IPS-20b (cell line): ENCODE data around the gene MT1B.
"Not testable (repeated sequence)": the region's sequence is repeated elsewhere in the genome, so short reads cannot be mapped to it uniquely, and the experiment has no call there.

ENCODE experiments used
- H3K27ac ChIP-seq: one replicate; pipeline ENCODE4 v1.5.1; 2013; ENCODE audit warnings: low read length
- H3K27me3 ChIP-seq: 2 replicates; pipeline ENCODE4 v1.6.1; 2013; ENCODE audit warnings: mild to moderate bottlenecking, low read length, inconsistent platforms; ENCODE audit not compliant: insufficient read depth
- H3K36me3 ChIP-seq: 2 replicates; pipeline ENCODE4 v1.6.1; 2013; ENCODE audit warnings: low read depth, mild to moderate bottlenecking, inconsistent platforms, low read length, moderate library complexity; ENCODE audit not compliant: insufficient read depth
- H3K4me1 ChIP-seq: 2 replicates; pipeline ENCODE4 v1.6.1; 2013; ENCODE audit warnings: mild to moderate bottlenecking, control low read depth, inconsistent platforms, low read length, moderate library complexity; ENCODE audit not compliant: insufficient read depth
- H3K4me3 ChIP-seq: 2 replicates; pipeline ENCODE4 v1.5.1; 2013; ENCODE audit warnings: mild to moderate bottlenecking, low read length, inconsistent platforms
- H3K9ac ChIP-seq: 2 replicates; pipeline ENCODE4 v1.6.1; 2013; ENCODE audit warnings: low read depth, mild to moderate bottlenecking, inconsistent platforms, low read length, moderate library complexity
- H3K9me3 ChIP-seq: 2 replicates; pipeline ENCODE4 v1.6.1; 2013; ENCODE audit warnings: mild to moderate bottlenecking, low read depth, low read length, inconsistent platforms; ENCODE audit not compliant: insufficient read depth

MT1B gene

GRCh38 chr16:56623184-56623583 is 28.5 kb upstream of the MT1B start:
- Histone ChIP-seq H3K4me1 (peaks cover 14% of the 10 kb centered on the region), H3K27me3 (peaks cover 100% of the 10 kb centered on the region)
- not testable (repeated sequence) for H3K9me3 ChIP-seq, H3K9ac ChIP-seq, H3K36me3 ChIP-seq, H3K4me3 ChIP-seq, H3K27ac ChIP-seq

DNA sequence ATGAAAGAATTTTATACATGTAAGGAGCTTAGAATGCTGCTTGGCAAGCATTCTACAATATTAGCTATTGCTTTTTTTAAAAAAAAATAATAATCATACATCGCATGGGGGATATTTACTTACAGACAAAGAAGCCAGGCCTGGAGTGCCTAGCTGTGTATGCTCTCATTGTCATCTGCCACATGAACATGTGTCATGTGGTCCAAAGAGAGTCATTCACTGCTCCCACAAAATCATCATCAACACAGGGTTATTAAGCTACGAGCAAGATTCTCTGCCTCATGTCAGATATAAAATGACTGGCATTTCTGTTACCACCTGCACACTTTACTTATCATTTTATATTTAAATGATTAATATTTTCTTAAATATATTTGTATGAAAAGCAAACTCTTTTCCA is 28.0 kb upstream of the MT1B start:
- Histone ChIP-seq H3K36me3 (no peaks in the 10 kb centered on the region), H3K27me3 (peaks cover 100% of the 10 kb centered on the region), H3K9ac (no peak overlapping the region)

DNA sequence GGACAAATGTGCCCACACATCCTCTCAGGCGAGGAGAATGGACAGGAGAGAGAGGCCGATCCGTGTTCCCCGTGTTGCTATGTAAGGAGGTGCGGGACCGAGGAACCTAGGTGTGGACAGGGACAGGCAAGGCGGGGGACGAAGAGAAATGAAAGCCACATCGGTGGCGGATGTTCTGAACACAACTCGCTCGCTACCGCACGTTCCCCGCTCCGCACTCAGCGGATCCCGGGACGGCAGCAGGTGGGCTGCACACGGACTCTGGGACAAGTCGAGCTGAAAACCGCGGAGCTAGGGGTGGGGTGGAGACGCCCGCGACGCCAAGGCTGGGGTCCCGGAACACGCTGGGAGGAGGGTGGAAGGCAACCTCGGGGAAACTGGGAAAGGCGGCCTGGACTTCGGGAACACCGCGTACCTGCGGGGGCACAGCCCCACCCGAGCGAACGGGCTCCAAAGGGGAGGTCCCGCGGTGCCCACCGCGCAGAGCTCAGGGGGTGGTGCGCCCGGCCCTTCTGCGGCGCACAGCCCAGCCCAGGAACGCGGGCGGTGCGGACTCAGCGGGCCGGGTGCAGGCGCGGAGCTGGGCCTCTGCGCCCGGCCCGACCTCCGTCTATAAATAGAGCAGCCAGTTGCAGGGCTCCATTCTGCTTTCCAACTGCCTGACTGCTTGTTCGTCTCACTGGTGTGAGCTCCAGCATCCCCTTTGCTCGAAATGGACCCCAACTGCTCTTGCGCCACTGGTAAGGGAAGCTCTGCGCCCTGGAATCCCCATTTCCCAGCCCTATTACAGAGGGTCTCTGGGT is 26.3 kb upstream of the MT1B start, which contains the start of gene MT1E:
MT1E (plus strand) TSS at position 642 of the 803 bp plus-strand sequence; CDS start at position 713, 71 bp downstream.
- Histone ChIP-seq H3K4me1 (peaks cover 14% of the 10 kb centered on the region), H3K9ac (no peak within 1 kb of the TSS), H3K4me3 (peak within 1 kb of the TSS; percentile 64), H3K27me3 (peaks cover 100% of the 10 kb centered on the region), H3K9me3 (no peaks in the 10 kb centered on the region), H3K27ac (no peak within 1 kb of the TSS), H3K36me3 (no peaks in the 10 kb centered on the region)

More for the DNA sequence above, 28.0 kb upstream of the MT1B start:
- Histone ChIP-seq H3K9me3 (no peaks in the 10 kb centered on the region), H3K4me1 (peaks cover 14% of the 10 kb centered on the region), H3K4me3 (no peak overlapping the region), H3K27ac (no peak overlapping the region)

- H3K36me3 ChIP-seq, result no peaks in the 10 kb centered on the region
- peaks cover 100% of the 10 kb centered on the region for H3K27me3 ChIP-seq
- H3K27ac ChIP-seq, result no peak overlapping the region
- peak overlapping the region; percentile 64; the same call in 1 of the 2 replicates for H3K4me3 ChIP-seq
- no peaks in the 10 kb centered on the region for H3K9me3 ChIP-seq
- no peak overlapping the region for H3K9ac ChIP-seq
- peaks cover 12% of the 10 kb centered on the region for H3K4me1 ChIP-seq
These were observed 25.6 kb upstream of the MT1B start for GRCh38 chr16:56625943-56626654.

- Histone ChIP-seq H3K4me1 (peaks cover 8% of the 10 kb centered on the region; the same call in 1 of the 2 replicates), H3K36me3 (no peaks in the 10 kb centered on the region), H3K27me3 (peaks cover 100% of the 10 kb centered on the region), H3K27ac (no peak overlapping the region), H3K4me3 (no peak overlapping the region), H3K9ac (no peak overlapping the region), H3K9me3 (no peaks in the 10 kb centered on the region)
These were observed 25.0 kb upstream of the MT1B start for GRCh38 chr16:56626685-56627084.

DNA sequence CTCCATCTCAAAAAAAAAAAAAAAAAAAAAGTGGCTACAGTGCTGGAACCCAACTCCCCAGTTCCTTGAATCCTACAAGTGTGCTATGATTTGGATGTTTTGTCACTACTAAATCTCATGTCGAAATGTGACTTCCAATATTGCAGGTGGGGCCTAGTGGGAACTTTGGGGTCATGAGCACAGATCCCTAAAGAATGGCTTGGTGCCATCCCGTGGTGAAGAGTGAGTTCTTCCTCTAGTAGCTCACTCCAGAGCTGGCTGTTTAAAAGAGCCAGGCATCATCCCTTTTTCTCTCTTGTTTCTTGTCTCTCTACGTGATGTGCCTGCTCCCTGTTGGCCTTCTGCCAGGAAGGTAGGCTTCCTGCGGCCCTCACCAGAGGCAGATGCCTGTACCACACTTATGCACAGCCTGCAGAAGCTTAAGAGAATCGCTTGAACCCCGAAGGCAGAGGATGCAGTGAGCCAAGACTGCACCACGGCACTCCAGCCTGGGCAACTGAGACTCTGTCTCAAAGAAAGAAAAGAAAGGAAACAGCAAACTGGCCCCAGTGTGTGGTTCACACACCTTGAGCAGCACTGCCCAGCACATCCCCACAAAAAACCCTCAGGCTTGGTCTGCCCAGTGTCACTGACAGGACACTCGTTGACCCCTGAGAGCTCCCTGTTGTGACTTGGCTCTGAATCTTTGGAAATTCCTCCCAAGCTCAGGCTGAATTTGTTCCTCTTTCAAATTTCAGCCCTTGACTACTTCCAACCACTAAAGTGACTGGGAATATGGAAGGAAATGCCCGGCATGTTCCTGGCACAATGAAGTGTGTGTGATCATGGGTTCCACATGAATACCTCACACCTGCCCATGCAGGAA is 23.0 kb upstream of the MT1B start:
- no peak overlapping the region for H3K4me3 ChIP-seq
- H3K27ac ChIP-seq, result no peak overlapping the region
- H3K9me3 ChIP-seq, result no peaks in the 10 kb centered on the region
- H3K4me1 ChIP-seq, result 0 out of 2 replicates have a peak, but pooled peaks cover 2% of the 10 kb centered on the region
- H3K9ac ChIP-seq, result no peak overlapping the region
- H3K27me3 ChIP-seq, result peaks cover 100% of the 10 kb centered on the region
- H3K36me3 ChIP-seq, result no peaks in the 10 kb centered on the region

GRCh38 chr16:56629531-56629930 is 22.2 kb upstream of the MT1B start:
- H3K27ac ChIP-seq, result no peak overlapping the region
- no peak overlapping the region for H3K9ac ChIP-seq
- no peaks in the 10 kb centered on the region for H3K36me3 ChIP-seq
- 0 out of 2 replicates have a peak, but pooled peaks cover 2% of the 10 kb centered on the region for H3K4me1 ChIP-seq
- no peak overlapping the region for H3K4me3 ChIP-seq
- peaks cover 100% of the 10 kb centered on the region for H3K27me3 ChIP-seq
- H3K9me3 ChIP-seq, result no peaks in the 10 kb centered on the region

DNA sequence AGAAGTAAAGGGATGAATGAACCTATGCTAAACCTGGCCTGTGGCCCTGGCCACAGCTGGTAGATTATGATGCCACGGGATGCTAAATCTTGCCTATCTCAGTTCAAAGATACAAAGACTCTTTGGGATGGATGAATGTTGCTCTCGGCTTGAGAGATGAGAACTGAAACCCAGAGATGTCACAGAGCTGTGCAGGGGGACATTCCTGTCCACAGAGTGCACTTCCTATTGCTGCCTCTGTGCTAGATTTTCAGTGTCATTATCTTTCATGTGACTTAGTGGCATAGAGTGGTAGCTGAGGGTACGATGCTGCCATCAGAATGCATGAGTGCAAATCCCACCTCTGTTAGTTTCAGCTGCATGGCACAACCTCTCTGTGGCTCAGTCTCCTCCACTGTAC is 21.6 kb upstream of the MT1B start:
- H3K27ac ChIP-seq, result no peak overlapping the region
- no peaks in the 10 kb centered on the region for H3K36me3 ChIP-seq
- H3K4me3 ChIP-seq, result no peak overlapping the region
- no peaks in the 10 kb centered on the region for H3K9me3 ChIP-seq
- H3K4me1 ChIP-seq, result peaks cover 5% of the 10 kb centered on the region; the same call in 1 of the 2 replicates
- H3K27me3 ChIP-seq, result peaks cover 100% of the 10 kb centered on the region
- no peak overlapping the region for H3K9ac ChIP-seq

DNA sequence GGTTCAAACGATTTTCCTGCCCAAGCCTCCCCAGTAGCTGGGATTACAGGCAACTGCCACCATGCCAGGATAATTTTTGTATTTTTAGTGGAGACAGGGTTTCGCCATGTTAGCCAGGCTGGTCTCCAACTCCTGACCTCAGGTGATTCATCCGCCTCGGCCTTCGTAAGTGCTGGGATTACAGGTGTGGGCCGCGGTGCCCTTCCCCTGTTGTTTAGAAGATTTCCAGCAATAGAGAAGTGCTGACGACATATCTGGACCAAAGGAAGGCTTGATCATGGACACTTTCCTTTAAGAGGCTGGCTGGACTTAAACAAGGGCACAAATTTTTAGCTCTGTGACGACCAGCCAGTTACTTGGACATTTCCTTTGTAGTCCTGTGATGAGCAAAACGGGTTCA is 20.5 kb upstream of the MT1B start:
- H3K36me3 ChIP-seq, result no peaks in the 10 kb centered on the region
- no peak overlapping the region for H3K4me3 ChIP-seq
- H3K27ac ChIP-seq, result no peak overlapping the region
- H3K9me3 ChIP-seq, result no peaks in the 10 kb centered on the region
- H3K27me3 ChIP-seq, result peaks cover 100% of the 10 kb centered on the region
- peaks cover 3% of the 10 kb centered on the region; the same call in 1 of the 2 replicates for H3K4me1 ChIP-seq
- H3K9ac ChIP-seq, result no peak overlapping the region

- no peaks in the 10 kb centered on the region for H3K36me3 ChIP-seq
- peak overlapping the region; percentile 47; the same call in 1 of the 2 replicates for H3K4me3 ChIP-seq
- H3K27ac ChIP-seq, result no peak overlapping the region
- peaks cover 3% of the 10 kb centered on the region; the same call in 1 of the 2 replicates for H3K4me1 ChIP-seq
- peaks cover 100% of the 10 kb centered on the region for H3K27me3 ChIP-seq
- no peak overlapping the region for H3K9ac ChIP-seq
- no peaks in the 10 kb centered on the region for H3K9me3 ChIP-seq
These were observed 19.9 kb upstream of the MT1B start for GRCh38 chr16:56631832-56632155.

DNA sequence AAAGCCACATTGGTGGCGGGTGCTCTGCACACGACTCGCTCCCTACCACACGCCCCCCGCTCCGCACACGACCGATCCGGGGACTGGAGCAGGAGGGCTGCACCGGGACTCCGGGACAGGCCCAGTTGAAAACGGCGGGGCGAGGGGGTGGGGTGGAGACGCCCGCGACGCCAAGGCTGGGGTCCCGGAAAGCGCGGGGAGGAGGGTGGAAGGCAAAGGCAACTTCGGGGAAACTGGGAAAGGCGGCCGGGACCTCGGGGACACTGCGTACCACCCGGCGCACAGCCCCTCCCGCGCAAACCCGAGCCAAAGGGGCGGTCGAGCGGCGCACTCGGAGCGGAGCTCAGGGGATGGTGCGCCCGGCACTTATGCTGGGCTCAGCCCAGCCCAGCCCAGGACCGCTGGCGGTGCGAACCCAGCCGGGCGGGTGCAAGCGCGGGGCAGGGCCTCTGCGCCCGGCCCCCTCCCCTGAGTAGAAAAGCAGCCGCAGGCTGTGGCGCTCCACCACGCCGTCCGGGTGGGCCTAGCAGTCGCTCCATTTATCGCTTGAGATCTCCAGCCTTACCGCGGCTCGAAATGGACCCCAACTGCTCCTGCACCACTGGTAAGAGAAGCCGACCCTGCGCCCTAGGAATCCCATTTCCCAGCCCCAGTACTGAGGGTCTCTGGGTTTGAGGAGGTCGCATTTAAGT is 19.4 kb upstream of the MT1B start, which contains the start of gene MT1M:
MT1M (plus strand) TSS at position 504 of the 692 bp plus-strand sequence; CDS start at position 577, 73 bp downstream.
- Histone ChIP-seq H3K27me3 (peaks cover 100% of the 10 kb centered on the region), H3K4me1 (peaks cover 3% of the 10 kb centered on the region; the same call in 1 of the 2 replicates), H3K9ac (no peak within 1 kb of the TSS), H3K27ac (no peak within 1 kb of the TSS), H3K9me3 (no peaks in the 10 kb centered on the region), H3K36me3 (no peaks in the 10 kb centered on the region), H3K4me3 (peak within 1 kb of the TSS; percentile 47; the same call in 1 of the 2 replicates)
